ENCODE data around the gene UPK3A. TPM values are rescaled to one million over a fixed set of nuclear protein-coding genes. Genes with fewer than 3 reads are reported as not detected.

The UPK3A gene
- total RNA-seq (ENCODE audit: unreplicated experiment), result not detected
- long read RNA-seq, result 0 reads

DNA sequence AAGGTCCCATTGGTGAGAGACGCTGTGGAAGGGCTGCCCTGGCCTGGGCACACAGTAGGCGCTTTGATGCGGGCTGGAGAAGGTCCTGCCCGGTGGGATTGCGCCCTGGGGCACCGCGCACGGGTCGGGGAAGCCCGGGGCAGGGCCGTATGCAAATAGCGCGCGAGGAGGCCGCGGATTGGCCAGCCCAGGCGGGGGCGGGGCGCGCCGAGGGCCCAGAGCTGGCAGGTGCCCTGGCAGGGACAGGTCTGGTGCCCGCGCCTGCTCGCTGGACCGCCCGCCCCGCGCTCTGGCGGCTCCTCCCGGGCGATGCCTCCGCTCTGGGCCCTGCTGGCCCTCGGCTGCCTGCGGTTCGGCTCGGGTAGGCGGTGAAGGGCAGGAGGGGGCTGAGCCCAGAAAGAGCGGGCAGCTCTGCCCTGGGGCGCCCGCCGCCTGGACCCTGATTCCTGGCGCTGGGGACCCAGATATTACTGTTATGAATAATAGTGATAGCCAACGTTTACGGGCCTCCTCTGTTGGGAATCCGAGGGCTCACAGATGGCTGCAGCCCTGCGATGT is at the start of gene UPK3A:
TSS of gene UPK3A (plus strand) at position 245 of the 558 bp plus-strand sequence. CDS start at position 310, 65 bp downstream.
- H3K36me3 Mint-ChIP-seq (ENCODE audit: low read depth, unreplicated experiment), result no peaks in the 10 kb centered on the region
- no peaks in the 10 kb centered on the region for H3K9me3 Mint-ChIP-seq (ENCODE audit: unreplicated experiment)
- TF ChIP-seq, protein P1, sequence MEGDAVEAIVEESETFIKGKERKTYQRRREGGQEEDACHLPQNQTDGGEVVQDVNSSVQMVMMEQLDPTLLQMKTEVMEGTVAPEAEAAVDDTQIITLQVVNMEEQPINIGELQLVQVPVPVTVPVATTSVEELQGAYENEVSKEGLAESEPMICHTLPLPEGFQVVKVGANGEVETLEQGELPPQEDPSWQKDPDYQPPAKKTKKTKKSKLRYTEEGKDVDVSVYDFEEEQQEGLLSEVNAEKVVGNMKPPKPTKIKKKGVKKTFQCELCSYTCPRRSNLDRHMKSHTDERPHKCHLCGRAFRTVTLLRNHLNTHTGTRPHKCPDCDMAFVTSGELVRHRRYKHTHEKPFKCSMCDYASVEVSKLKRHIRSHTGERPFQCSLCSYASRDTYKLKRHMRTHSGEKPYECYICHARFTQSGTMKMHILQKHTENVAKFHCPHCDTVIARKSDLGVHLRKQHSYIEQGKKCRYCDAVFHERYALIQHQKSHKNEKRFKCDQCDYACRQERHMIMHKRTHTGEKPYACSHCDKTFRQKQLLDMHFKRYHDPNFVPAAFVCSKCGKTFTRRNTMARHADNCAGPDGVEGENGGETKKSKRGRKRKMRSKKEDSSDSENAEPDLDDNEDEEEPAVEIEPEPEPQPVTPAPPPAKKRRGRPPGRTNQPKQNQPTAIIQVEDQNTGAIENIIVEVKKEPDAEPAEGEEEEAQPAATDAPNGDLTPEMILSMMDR (IDR thresholded peaks at IDR 0.05; ENCODE audit: unreplicated experiment), result no peak
- H3K27me3 Mint-ChIP-seq (ENCODE audit: unreplicated experiment), result peaks cover 14% of the 10 kb centered on the region
- H3K4me1 Mint-ChIP-seq (ENCODE audit: unreplicated experiment), result no peaks in the 10 kb centered on the region
- H3K27ac Mint-ChIP-seq (ENCODE audit: unreplicated experiment), result no peak within 1 kb of the TSS
- peak; percentile 72 for DNase-seq (ENCODE audit: low spot score)
- peak within 1 kb of the TSS; percentile 67 for H3K4me3 Mint-ChIP-seq (ENCODE audit: unreplicated experiment)

DNA sequence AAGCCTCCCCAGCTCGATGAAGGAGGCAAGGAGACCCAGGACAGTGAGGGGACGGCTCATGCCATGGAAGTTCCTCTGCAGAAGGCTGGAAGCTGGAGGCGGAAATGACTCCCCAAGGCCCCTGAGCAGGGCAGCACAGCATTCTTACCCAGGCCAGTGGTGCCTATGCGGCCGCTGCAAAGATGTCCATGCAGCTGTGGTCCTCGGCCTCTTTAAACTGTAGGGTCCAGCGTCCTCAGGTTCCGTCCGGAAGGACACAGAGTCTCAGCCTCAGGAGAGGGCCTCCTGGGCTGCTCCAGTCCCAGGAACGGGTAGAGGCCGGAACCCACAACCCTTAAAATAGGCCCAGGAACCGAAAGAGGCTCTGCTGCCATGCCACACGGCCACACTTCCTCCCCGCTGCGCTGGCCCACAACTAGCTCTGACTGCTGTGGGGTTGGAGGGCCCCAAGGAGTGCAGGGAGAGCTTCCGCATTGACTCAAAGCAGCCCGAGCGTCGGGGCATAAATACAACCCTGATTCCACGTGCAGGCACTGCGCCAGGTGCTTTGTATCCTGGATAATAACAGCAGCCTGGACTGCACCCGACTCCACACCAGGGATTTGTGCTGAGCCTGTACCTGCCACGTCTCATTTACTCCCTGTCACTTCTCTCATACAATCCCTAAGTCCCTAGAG is 49.5 kb upstream of the UPK3A start:
- Mint-ChIP-seq H3K36me3 (ENCODE audit: low read depth, unreplicated experiment) (no peaks in the 10 kb centered on the region), H3K4me1 (ENCODE audit: unreplicated experiment) (peaks cover 3% of the 10 kb centered on the region), H3K27me3 (ENCODE audit: unreplicated experiment) (peaks cover 3% of the 10 kb centered on the region), H3K9me3 (ENCODE audit: unreplicated experiment) (no peaks in the 10 kb centered on the region), H3K4me3 (ENCODE audit: unreplicated experiment) (no peak overlapping the region), H3K27ac (ENCODE audit: unreplicated experiment) (no peak overlapping the region)
- DNase-seq (ENCODE audit: low spot score), result no peak
- TF ChIP-seq, protein P1 (IDR thresholded peaks at IDR 0.05; ENCODE audit: unreplicated experiment), result no peak

DNA sequence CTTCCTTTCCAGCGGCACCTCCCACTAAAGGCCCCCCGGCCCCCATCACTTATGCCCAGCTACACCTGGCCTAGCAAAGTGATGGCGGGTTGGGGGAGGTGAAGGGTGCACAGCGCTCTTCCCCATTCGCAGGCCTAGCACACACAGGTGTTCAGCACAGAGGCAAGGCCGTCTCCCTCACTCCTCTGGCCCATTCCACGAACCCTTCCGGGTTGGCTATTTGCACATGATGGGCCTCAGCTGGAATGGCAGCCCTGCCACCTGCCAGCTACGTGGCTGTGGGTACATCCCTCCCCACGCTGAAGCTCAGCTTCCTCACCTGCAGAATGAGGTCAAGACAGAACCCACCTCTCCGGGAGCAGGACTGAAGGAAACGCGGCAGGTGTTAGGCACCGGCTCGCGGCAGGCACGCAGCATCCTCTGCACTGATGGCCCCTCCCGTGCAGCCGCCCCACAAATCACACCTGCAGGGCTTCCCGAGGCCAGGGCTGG is 48.9 kb upstream of the UPK3A start:
- no peaks in the 10 kb centered on the region for H3K36me3 Mint-ChIP-seq (ENCODE audit: low read depth, unreplicated experiment)
- H3K9me3 Mint-ChIP-seq (ENCODE audit: unreplicated experiment), result no peaks in the 10 kb centered on the region
- peaks cover 3% of the 10 kb centered on the region for H3K4me1 Mint-ChIP-seq (ENCODE audit: unreplicated experiment)
- DNase-seq (ENCODE audit: low spot score), result no peak
- H3K27me3 Mint-ChIP-seq (ENCODE audit: unreplicated experiment), result peaks cover 3% of the 10 kb centered on the region
- no peak overlapping the region for H3K27ac Mint-ChIP-seq (ENCODE audit: unreplicated experiment)
- TF ChIP-seq, protein P1 (IDR thresholded peaks at IDR 0.05; ENCODE audit: unreplicated experiment), result no peak
- H3K4me3 Mint-ChIP-seq (ENCODE audit: unreplicated experiment), result no peak overlapping the region

DNA sequence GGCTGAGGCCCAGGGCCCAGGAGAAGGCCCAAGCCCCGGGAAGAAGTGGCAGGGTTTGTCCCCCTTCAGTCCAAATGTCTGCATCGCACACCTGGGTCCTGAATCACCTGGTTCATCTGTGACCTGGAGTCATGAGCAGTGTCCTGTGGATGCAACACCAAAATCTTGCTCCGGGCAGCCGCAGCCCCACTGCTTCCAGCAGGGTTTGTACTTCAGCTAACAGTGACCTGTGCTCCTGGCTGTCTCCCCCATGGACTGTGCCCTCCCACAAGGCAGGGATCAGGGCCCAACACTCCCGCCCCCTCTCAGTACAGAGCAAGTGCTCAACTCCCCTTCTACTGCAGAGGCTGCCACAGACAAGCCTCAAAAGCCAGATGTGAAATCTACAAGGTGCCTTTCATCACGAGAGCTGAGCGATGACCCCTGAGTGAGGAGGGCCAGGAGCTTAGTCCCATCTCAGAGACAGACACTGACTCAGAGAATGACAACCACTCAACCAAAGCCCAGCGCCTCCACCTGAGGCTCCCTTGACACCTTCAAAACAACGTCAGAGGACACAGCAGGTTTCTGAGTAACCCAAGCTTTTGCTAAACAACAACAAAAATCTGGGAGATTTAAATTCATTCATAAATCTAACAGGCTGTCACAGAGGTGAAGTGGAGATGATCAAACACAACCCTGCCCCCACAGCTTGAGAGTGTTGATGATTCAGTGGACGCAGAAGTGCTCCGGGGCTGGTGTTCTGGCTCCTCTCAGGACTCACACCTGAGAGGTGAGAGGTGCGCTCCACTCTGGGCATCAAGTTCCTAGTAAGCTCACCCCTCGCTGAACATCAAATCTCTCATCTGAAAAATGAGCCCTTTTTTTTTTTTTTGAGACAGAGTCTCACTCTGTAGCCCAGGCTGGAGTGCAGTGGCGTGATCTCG is 47.4 kb upstream of the UPK3A start:
- H3K4me1 Mint-ChIP-seq (ENCODE audit: unreplicated experiment), result peaks cover 4% of the 10 kb centered on the region
- no peak overlapping the region for H3K27ac Mint-ChIP-seq (ENCODE audit: unreplicated experiment)
- no peak overlapping the region for H3K4me3 Mint-ChIP-seq (ENCODE audit: unreplicated experiment)
- no peaks in the 10 kb centered on the region for H3K9me3 Mint-ChIP-seq (ENCODE audit: unreplicated experiment)
- H3K36me3 Mint-ChIP-seq (ENCODE audit: low read depth, unreplicated experiment), result no peaks in the 10 kb centered on the region
- TF ChIP-seq, protein P1 (IDR thresholded peaks at IDR 0.05; ENCODE audit: unreplicated experiment), result no peak
- DNase-seq (ENCODE audit: low spot score), result no peak
- peaks cover 2% of the 10 kb centered on the region for H3K27me3 Mint-ChIP-seq (ENCODE audit: unreplicated experiment)
